HCT116 (cell line): ENCODE measurements around the gene JUN. TPM values are rescaled to one million over a fixed set of nuclear protein-coding genes. Genes with fewer than 3 reads are reported as not detected.

Source experiments
- ATAC-seq: fragments of 200-7000 bp; cut with Tn5 transposase; 2 replicates; pipeline ENCODE4 v1.9.1; 2020; ENCODE audit warnings: mild to moderate bottlenecking, moderate library complexity
- BruUV-seq: library from RNA; stranded (reverse); fragments of 400-500 nt; replicated peaks from 2 replicates; lab custom pipeline; 2021; lab: Mats Ljungman, UMichigan
- CTCF ChIA-PET: fragments of 300-600 bp; sonication (Branson Sonifier 250); formaldehyde crosslinking; loops from one replicate; lab custom pipeline; 2021; ENCODE audit warnings: antibody characterized with exemption; lab: Charles Lee
- POLR2A ChIA-PET: fragments of 300-600, 350-600 bp; sonication (Branson Sonifier 250); formaldehyde crosslinking; loops from one replicate; lab custom pipeline; 2021; ENCODE audit warnings: antibody characterized with exemption; lab: Charles Lee
- RAD21 ChIA-PET, 2 experiments: fragments of 300-600 bp; sonication (Branson Sonifier 250); formaldehyde crosslinking; loops; one replicate each; lab custom pipeline; 2023; ENCODE audit warnings: low total read pairs in 2 of 2; ENCODE audit not compliant: uncharacterized antibody in 2 of 2, unreplicated experiment in 2 of 2, low non-redundant PET in 1 of 2; lab: Charles Lee
- DNase-seq: peaks from one replicate; pipeline ENCODE4 v3.0.0-alpha.2; 2010; ENCODE audit warnings: low read depth, low spot score
- H2AFZ ChIP-seq: fragments of 200-600 bp; shearing (Covaris generic), sonication (generic); 2 replicates; pipeline ENCODE4 v1.6.1; 2017; ENCODE audit warnings: low read depth, mixed run types, mixed read lengths, antibody characterized with exemption, low read length; ENCODE audit not compliant: poor library complexity, severe bottlenecking
- H3K27ac ChIP-seq: 2 replicates; pipeline ENCODE4 v1.5.1; 2012; ENCODE audit warnings: low read depth, low read length
- H3K27me3 ChIP-seq: fragments of 200-600 bp; sonication (generic); 2 replicates; pipeline ENCODE4 v1.6.1; 2016; ENCODE audit warnings: mixed run types, low read length, mixed read lengths; ENCODE audit not compliant: insufficient read depth
- H3K36me3 ChIP-seq, 2 experiments: fragments of 200-500 bp in 1 of 2; fragments of 200-600 bp in 1 of 2; sonication (Bioruptor generic) in 1 of 2; sonication (generic) in 1 of 2; 2 replicates each; pipeline versions ENCODE4 v1.5.1 to v1.6.1; 2014 to 2016; ENCODE audit warnings: low read length in 2 of 2, inconsistent platforms in 1 of 2, mixed read lengths in 1 of 2, mixed run types in 1 of 2; ENCODE audit not compliant: insufficient read depth in 2 of 2, control insufficient read depth in 1 of 2
- H3K4me1 ChIP-seq, 2 experiments: fragments of 200-600 bp in 1 of 2; sonication (generic) in 1 of 2; 2 replicates each; pipeline versions ENCODE4 v1.5.1 to v1.6.1; 2012 to 2017; ENCODE audit warnings: low read length in 2 of 2, inconsistent platforms in 1 of 2, mild to moderate bottlenecking in 1 of 2, mixed read lengths in 1 of 2, mixed run types in 1 of 2, moderate library complexity in 1 of 2; ENCODE audit not compliant: insufficient read depth in 2 of 2, control insufficient read depth in 1 of 2
- H3K4me2 ChIP-seq: fragments of 200-600 bp; sonication (generic); 2 replicates; pipeline ENCODE4 v1.6.1; 2017; ENCODE audit warnings: mixed run types, low read length, mixed read lengths
- H3K4me3 ChIP-seq, 2 experiments: fragments of 200-600 bp in 1 of 2; sonication (generic) in 1 of 2; replicated peaks in 1 of 2; 2 replicates each; pipeline ENCODE4 v1.5.1; 2011 to 2016; ENCODE audit warnings: low read length in 2 of 2, control low read depth in 1 of 2, low read depth in 1 of 2, mild to moderate bottlenecking in 1 of 2, mixed read lengths in 1 of 2, mixed run types in 1 of 2
- H3K79me2 ChIP-seq: fragments of 200-600 bp; sonication (generic); 2 replicates; pipeline ENCODE4 v1.6.1; 2017; ENCODE audit warnings: mild to moderate bottlenecking, mixed run types, low read length, moderate library complexity, mixed read lengths; ENCODE audit not compliant: insufficient read depth
- H3K9ac ChIP-seq: fragments of 200-600 bp; sonication (generic); 2 replicates; pipeline ENCODE4 v1.6.1; 2016; ENCODE audit warnings: low read length, mixed read lengths
- H3K9me2 ChIP-seq: fragments of 200-600 bp; sonication (generic), shearing (Covaris generic); 2 replicates; pipeline ENCODE4 v1.6.1; 2017; ENCODE audit warnings: mixed run types, mild to moderate bottlenecking, moderate library complexity; ENCODE audit not compliant: insufficient read depth
- H3K9me3 ChIP-seq, 2 experiments: fragments of 200-500 bp in 1 of 2; fragments of 200-600 bp in 1 of 2; sonication (Bioruptor generic) in 1 of 2; sonication (generic) in 1 of 2; 2 replicates each; pipeline ENCODE4 v1.6.1; 2014 to 2017; ENCODE audit warnings: low read length in 2 of 2, mixed read lengths in 2 of 2, inconsistent platforms in 1 of 2, low read depth in 1 of 2, mild to moderate bottlenecking in 1 of 2, mixed run types in 1 of 2, moderate library complexity in 1 of 2; ENCODE audit not compliant: control insufficient read depth in 1 of 2, insufficient read depth in 1 of 2
- H4K20me1 ChIP-seq: fragments of 200-600 bp; sonication (generic), shearing (Covaris generic); 2 replicates; pipeline ENCODE4 v1.6.1; 2017; ENCODE audit warnings: mixed run types, mild to moderate bottlenecking, moderate library complexity; ENCODE audit not compliant: insufficient read depth
- EZH2phosphoT487 ChIP-seq: fragments of 200-600 bp; IDR thresholded peaks from 2 replicates; pipeline ENCODE4 v1.6.1; 2018; ENCODE audit warnings: antibody characterized with exemption, borderline replicate concordance
- FOSL1 ChIP-seq: IDR thresholded peaks from 2 replicates; pipeline ENCODE4 v1.6.1; 2012; ENCODE audit warnings: low read depth
- intact Hi-C: fragments of 100-400 bp; cut with micrococcal nuclease; formaldehyde crosslinking; loops from 2 replicates; pipeline ENCODE4 v1.10.0; 2022
- total RNA-seq: library from RNA; stranded (reverse); gene quantifications from one replicate; pipeline ENCODE4 v1.2.1, GENCODE V29; 2021; ENCODE audit not compliant: unreplicated experiment
- TF ChIP-seq, protein P1 (sequence below): IDR thresholded peaks from 2 replicates; pipeline ENCODE4 v1.6.1; 2012

JUN gene
- total RNA-seq, 1 experiment from 2014 or later = 18.7 TPM

DNA sequence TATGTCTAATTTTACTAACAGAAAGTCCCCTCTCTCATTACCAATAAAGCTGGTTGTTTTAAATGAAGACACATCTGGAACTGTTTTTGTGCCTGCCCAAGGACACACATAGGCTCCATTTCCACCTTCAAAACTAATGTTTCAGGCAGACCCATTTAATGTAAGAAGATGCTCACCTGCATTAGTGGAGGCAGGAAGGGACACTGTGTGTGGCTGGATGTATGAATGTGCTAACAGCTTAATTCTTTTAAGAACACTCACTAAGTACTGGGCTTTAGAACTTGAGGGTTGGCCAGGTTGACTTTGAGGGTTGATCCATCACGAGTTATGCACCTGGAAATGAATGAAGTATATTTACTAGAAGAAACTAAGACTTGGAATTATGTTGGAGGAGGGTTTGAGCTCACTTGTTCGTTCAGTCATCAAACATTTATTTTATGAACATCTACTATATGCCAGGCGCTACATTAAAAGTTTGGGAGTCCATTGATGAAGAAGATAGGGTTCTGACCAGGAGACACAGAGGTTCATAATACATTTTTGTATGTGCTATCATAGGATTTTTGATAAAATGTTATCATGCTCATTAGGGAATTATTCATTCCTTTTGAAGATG lies 5.4 kb downstream of the JUN start:
- no peaks in the 10 kb centered on the region for H3K36me3 ChIP-seq
- H3K79me2 ChIP-seq = peaks cover 12% of the 10 kb centered on the region
- no peak overlapping the region for H3K4me3 ChIP-seq
- BruUV-seq = no TSS peak
- CTCF ChIA-PET = interaction anchor here (1.8 kb wide), 1 partner anchor 10 kb away, joined by 5 read pairs; no protein-coding TSS in a partner anchor
- H3K27me3 ChIP-seq = no peaks in the 10 kb centered on the region
- H3K27ac ChIP-seq = no peak overlapping the region
- ATAC-seq (no peak), DNase-seq (no peak)
- no peak overlapping the region for H2AFZ ChIP-seq
- POLR2A ChIA-PET = no interaction called here
- no peak overlapping the region for H3K9ac ChIP-seq
- no peaks in the 10 kb centered on the region for H3K9me3 ChIP-seq
- TF ChIP-seq EZH2phosphoT487 = no peak
- intact Hi-C loops = no loop called here
- RAD21 ChIA-PET = no interaction called here
- peaks cover 3 to 22% of the 10 kb centered on the region in 2 experiments; a peak in 3 of 4 replicates for H3K4me1 ChIP-seq
- H3K9me2 ChIP-seq = no peaks in the 10 kb centered on the region
- H4K20me1 ChIP-seq = no peaks in the 10 kb centered on the region
- no peak overlapping the region for H3K4me2 ChIP-seq

DNA sequence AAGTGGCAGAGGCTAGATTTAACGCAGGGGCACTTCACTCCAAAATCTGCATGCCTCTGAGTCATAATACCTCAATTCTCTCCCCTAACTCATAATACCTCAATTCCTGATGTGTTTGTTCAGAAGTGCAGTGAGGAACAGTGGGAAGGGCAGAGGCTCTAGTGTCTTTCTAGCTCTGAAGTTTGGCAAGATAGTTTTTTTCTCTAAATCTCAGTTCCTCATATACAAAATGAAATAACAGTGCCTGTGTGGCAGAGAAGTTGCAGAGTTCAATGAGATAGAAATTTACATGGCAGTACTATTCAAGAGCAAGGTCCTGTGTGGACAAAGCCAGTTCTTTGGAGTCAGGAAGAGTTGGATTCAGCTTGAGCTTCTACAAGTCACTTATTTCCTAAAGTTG lies 9.8 kb downstream of the JUN start:
- no peaks in the 10 kb centered on the region for H3K9me3 ChIP-seq

More for the DNA sequence above, 9.8 kb downstream of the JUN start:
- ChIA-PET RAD21 (no interaction called here), POLR2A (interaction anchor here (2.1 kb wide), 1 partner anchor 10 kb away, joined by 10 read pairs; the partner anchor contains the start of gene JUN), CTCF (no interaction called here)
- TF ChIP-seq, protein P1, sequence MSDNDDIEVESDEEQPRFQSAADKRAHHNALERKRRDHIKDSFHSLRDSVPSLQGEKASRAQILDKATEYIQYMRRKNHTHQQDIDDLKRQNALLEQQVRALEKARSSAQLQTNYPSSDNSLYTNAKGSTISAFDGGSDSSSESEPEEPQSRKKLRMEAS = no peak
- no peak for TF ChIP-seq FOSL1
- no peak for DNase-seq
- H3K36me3 ChIP-seq = no peaks in the 10 kb centered on the region
- no peaks in the 10 kb centered on the region for H3K79me2 ChIP-seq
- H3K4me3 ChIP-seq = no peak overlapping the region
- no peak overlapping the region for H3K9ac ChIP-seq
- no peak overlapping the region for H3K27ac ChIP-seq
- no peaks in the 10 kb centered on the region for H4K20me1 ChIP-seq
- intact Hi-C loops = no loop called here
- no peaks in the 10 kb centered on the region for H3K27me3 ChIP-seq
- no peak overlapping the region for H2AFZ ChIP-seq
- H3K4me1 ChIP-seq = no peaks in the 10 kb centered on the region; a peak in 1 of 4 replicates
- no TSS peak for BruUV-seq
- ATAC-seq = no peak
- no peaks in the 10 kb centered on the region for H3K9me2 ChIP-seq
- no peak overlapping the region for H3K4me2 ChIP-seq
